ENCODE data around the gene RAB7B. TPM values are rescaled to one million over a fixed set of nuclear protein-coding genes. Genes with fewer than 3 reads are reported as not detected.
"Not testable (repeated sequence)": the region's sequence is repeated elsewhere in the genome, so short reads cannot be mapped to it uniquely, and the experiment has no call there.

RAB7B gene
- total RNA-seq, 2 donors from 2014 or later = 0.57 to 1.2 TPM

DNA sequence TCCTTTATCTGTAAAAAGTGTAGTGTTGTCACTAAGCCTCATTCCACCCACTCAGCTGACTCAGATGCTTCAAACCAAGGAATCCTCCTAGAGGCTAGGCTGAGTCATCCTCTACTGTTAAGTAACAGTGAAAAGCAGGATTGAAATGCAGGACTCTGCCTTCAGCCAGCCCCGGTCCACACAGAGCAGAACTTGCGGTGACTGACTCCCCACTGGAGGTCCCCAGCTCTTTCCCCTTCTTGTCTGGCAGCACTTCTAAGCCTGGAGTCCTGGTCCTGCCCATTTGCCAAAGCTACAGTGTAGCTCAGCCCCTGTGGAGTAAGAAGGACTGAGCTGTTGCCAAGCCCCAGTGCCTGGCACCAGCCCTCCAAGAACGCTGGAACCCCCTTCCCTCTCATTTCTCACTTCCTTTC, 1.7 kb downstream of the RAB7B start:
- H3K27me3 ChIP-seq = no peaks in the 10 kb centered on the region
- peak; percentile 18 for DNase-seq
- no peaks in the 10 kb centered on the region for H3K4me1 ChIP-seq
- no peaks in the 10 kb centered on the region for H3K9me3 ChIP-seq
- TF ChIP-seq, protein P1, sequence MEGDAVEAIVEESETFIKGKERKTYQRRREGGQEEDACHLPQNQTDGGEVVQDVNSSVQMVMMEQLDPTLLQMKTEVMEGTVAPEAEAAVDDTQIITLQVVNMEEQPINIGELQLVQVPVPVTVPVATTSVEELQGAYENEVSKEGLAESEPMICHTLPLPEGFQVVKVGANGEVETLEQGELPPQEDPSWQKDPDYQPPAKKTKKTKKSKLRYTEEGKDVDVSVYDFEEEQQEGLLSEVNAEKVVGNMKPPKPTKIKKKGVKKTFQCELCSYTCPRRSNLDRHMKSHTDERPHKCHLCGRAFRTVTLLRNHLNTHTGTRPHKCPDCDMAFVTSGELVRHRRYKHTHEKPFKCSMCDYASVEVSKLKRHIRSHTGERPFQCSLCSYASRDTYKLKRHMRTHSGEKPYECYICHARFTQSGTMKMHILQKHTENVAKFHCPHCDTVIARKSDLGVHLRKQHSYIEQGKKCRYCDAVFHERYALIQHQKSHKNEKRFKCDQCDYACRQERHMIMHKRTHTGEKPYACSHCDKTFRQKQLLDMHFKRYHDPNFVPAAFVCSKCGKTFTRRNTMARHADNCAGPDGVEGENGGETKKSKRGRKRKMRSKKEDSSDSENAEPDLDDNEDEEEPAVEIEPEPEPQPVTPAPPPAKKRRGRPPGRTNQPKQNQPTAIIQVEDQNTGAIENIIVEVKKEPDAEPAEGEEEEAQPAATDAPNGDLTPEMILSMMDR (IDR thresholded peaks at IDR 0.05) = no peak
- peak overlapping the region in 1 of 2 donors; percentile 16 for H3K9ac ChIP-seq (ENCODE audit: low read depth in 2 of 2, low read length in 2 of 2)
- no peak overlapping the region for H3K27ac ChIP-seq
- intact Hi-C loops (cut with DNase I) = no loop called here
- H3K4me3 ChIP-seq = no peak overlapping the region
- H3K36me3 ChIP-seq = no peaks in the 10 kb centered on the region

DNA sequence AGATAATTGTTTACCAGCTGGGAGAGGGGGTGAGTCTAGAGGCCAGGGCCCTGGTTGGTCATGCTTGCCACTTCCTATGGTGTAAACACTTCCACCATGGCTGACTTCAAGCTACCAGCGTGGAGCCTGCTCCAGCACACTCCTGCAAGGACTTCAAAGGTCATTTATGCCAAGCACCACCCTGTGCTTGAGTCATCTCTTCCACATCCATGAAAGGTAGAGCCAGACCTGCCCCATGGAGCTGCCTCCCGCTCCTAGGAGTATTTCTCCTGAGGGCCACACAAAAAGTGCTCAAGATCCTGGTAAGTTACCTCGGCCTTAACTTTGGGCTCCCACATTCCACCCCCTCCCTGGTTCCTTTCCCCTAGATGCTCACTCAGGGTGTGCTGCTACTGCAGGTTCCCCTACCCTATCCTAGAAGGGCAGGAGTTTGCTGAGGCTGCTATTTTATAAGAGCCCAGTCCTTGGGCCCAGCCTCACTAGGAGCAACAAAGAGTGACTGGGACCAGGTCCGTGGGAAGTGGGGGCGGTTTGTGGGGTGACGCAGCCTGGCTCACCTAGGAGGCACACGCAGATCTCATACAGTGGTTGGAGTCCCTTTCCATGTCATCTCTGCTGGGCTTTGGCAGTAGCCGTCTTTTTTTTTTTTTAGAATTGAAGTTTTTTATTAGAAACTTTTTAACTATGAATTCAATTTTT, 2.4 kb downstream of the RAB7B start:
- Histone ChIP-seq H3K36me3 (no peaks in the 10 kb centered on the region), H3K27me3 (no peaks in the 10 kb centered on the region), H3K4me3 (no peak overlapping the region), H3K9ac (ENCODE audit: low read depth in 2 of 2, low read length in 2 of 2) (no peak overlapping the region), H3K9me3 (no peaks in the 10 kb centered on the region), H3K4me1 (no peaks in the 10 kb centered on the region), H3K27ac (no peak overlapping the region)
- intact Hi-C loops (cut with DNase I) = no loop called here
- TF ChIP-seq, protein P1 (IDR thresholded peaks at IDR 0.05) = no peak
- no peak for DNase-seq

DNA sequence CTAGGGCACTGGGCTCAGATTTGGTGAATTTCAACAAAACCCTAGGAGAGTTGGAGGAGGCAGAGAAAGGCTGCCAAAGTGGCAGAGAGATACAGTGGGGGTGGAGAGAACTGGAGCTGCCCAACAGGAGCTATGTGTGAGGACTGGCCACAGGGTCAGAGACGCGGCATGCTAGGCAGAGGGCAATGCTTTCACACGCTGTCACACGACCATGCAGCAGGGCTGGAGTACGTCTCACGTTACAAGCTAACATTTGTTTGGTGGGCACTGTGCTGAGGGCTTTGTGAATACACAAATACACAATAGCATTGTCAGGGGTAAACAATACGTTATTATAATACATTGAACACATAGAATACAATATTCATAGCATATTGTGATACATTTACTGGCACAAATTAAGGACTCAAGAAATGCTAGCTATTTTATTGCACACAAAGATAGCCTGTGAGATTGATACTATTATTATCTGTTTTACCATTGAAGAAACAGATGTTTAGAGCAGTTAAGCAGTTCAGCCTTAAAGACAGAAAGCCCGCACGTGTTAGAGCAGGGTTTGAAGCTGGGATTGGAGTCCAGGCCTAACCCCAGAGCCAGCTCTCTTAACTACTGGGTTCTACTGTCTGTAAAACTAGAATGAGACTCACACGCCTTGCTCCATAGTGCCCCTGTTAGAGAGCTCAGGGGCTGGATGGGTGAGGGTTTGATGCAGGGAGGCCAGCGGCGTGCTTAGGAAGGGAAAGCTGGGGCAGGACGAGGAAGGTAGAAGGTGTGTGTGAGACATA, 4.5 kb downstream of the RAB7B start:
- H3K4me1 ChIP-seq = no peaks in the 10 kb centered on the region
- no peak overlapping the region for H3K27ac ChIP-seq
- no peaks in the 10 kb centered on the region for H3K9me3 ChIP-seq
- H3K9ac ChIP-seq (ENCODE audit: low read depth in 2 of 2, low read length in 2 of 2) = no peak overlapping the region
- no peaks in the 10 kb centered on the region for H3K36me3 ChIP-seq
- DNase-seq = no peak
- intact Hi-C loops (cut with DNase I) = no loop called here
- TF ChIP-seq, protein P1 (IDR thresholded peaks at IDR 0.05) = no peak
- no peak overlapping the region for H3K4me3 ChIP-seq
- H3K27me3 ChIP-seq = no peaks in the 10 kb centered on the region

DNA sequence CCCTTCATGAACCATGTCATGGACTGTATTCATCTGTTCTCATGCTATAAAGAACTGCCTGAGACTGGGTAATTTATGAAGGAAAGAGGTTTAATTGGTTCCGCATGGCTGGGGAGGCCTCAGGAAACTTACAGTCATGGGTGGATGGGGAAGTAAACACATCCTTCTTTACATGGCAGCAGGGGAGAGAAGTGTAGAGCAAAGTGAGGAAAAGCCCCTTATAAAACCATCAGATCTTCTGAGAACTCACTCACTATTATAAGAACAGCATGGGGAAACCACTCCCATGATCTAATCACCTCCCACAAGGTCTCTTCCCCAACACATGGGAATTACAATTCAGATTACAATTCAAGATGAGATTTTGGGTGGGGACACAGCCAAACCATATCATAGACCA, 6.6 kb downstream of the RAB7B start:
- H3K9me3 ChIP-seq; intact Hi-C loops (cut with DNase I); H3K27me3 ChIP-seq; H3K27ac ChIP-seq; H3K36me3 ChIP-seq; H3K9ac ChIP-seq (ENCODE audit: low read depth in 2 of 2, low read length in 2 of 2); DNase-seq; H3K4me3 ChIP-seq; H3K4me1 ChIP-seq: not testable (repeated sequence)

GRCh38 chr1:205994346-205994745, 8.8 kb downstream of the RAB7B start:
- Histone ChIP-seq H3K4me1 (no peaks in the 10 kb centered on the region), H3K9ac (ENCODE audit: low read depth in 2 of 2, low read length in 2 of 2) (no peak overlapping the region), H3K27ac (no peak overlapping the region), H3K9me3 (no peaks in the 10 kb centered on the region), H3K4me3 (no peak overlapping the region), H3K36me3 (no peaks in the 10 kb centered on the region), H3K27me3 (no peaks in the 10 kb centered on the region)
- intact Hi-C loops (cut with DNase I) = no loop called here
- TF ChIP-seq, protein P1 (IDR thresholded peaks at IDR 0.05) = no peak
- DNase-seq = no peak

DNA sequence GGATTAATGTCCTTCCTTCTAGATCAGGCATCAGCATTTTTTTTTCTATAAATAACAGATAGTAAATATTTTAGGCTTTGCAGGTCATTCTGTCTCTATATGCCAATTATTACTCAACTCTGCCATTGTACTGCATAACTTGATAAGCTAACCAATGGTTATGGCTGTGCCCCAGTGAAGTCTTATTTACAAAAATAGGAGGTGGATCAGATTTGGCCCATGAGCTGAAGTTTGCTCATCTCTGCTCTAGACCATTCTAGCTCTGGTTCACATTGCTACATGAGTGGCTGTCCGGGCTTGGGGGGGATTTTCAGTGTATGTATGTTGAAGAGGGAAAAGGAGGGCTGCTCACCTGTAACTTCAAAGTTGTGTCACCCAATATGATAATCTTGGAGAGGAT, 10.1 kb downstream of the RAB7B start:
- H3K27ac ChIP-seq = no peak overlapping the region
- intact Hi-C loops (cut with DNase I) = no loop called here
- no peak overlapping the region for H3K9ac ChIP-seq (ENCODE audit: low read depth in 2 of 2, low read length in 2 of 2)
- H3K4me3 ChIP-seq = no peak overlapping the region
- TF ChIP-seq, protein P1 (IDR thresholded peaks at IDR 0.05) = no peak
- no peak for DNase-seq
- H3K9me3 ChIP-seq = no peaks in the 10 kb centered on the region
- H3K4me1 ChIP-seq = no peaks in the 10 kb centered on the region
- no peaks in the 10 kb centered on the region for H3K27me3 ChIP-seq
- no peaks in the 10 kb centered on the region for H3K36me3 ChIP-seq

Measured in colonic mucosa (tissue), 4 donors.